ENCODE data around the gene COA3. TPM values are rescaled to one million over a fixed set of nuclear protein-coding genes. Genes with fewer than 3 reads are reported as not detected.

COA3 gene
- total and polyA plus RNA-seq, 2 experiments from 2014 or later, result 81.2 to 138 TPM

GRCh38 chr17:42787266-42787665, 11.2 kb downstream of the COA3 start:
- no peak overlapping the region for H3K4me3 Mint-ChIP-seq
- Histone ChIP-seq H4K20me1 (replicated peaks; ENCODE audit: insufficient read depth) (no peaks in the 10 kb centered on the region), H3K4me3 (no peak overlapping the region), H3F3A (replicated peaks; ENCODE audit: low read depth) (no peaks in the 10 kb centered on the region), H3K4me1 (ENCODE audit: insufficient read depth) (peaks cover 12% of the 10 kb centered on the region; the same call in 1 of the 2 replicates), H3K4me2 (no peak overlapping the region), H3K27ac (ENCODE audit: low read depth) (no peak overlapping the region), H3K9me2 (ENCODE audit: insufficient read depth) (no peaks in the 10 kb centered on the region), H3K79me2 (replicated peaks; ENCODE audit: insufficient read depth) (no peaks in the 10 kb centered on the region), H3K36me3 (ENCODE audit: insufficient read depth) (no peaks in the 10 kb centered on the region), H3K27me3 (ENCODE audit: insufficient read depth) (peaks cover 18% of the 10 kb centered on the region), H2AFZ (no peak overlapping the region)
- H3K27me3 Mint-ChIP-seq (ENCODE audit: insufficient read depth, low read depth, poor library complexity), result peaks cover 24% of the 10 kb centered on the region
- peaks cover 12% of the 10 kb centered on the region for H3K4me1 Mint-ChIP-seq
- TF ChIP-seq STAT1 (IDR thresholded peaks at IDR 0.05; ENCODE audit: unreplicated experiment), result no peak
- ATAC-seq (no peak), DNase-seq (ENCODE audit: low spot score) (no peak)
- no peaks in the 10 kb centered on the region; the same call in 2 of the 3 replicates for H3K36me3 Mint-ChIP-seq (ENCODE audit: low read depth)
- H3K27ac Mint-ChIP-seq, result no peak overlapping the region
- H3K9me3 Mint-ChIP-seq, result no peaks in the 10 kb centered on the region; the same call in 2 of the 3 replicates

- DNase-seq (ENCODE audit: low spot score) (no peak), ATAC-seq (no peak)
- H3K27ac ChIP-seq (ENCODE audit: low read depth), result no peak overlapping the region
- peaks cover 16% of the 10 kb centered on the region for H3K4me1 Mint-ChIP-seq
- no peaks in the 10 kb centered on the region; the same call in 2 of the 3 replicates for H3K36me3 Mint-ChIP-seq (ENCODE audit: low read depth)
- TF ChIP-seq ETS1 (IDR thresholded peaks at IDR 0.05) (no peak), ZNF331 (CRISPR knock-in tag; IDR thresholded peaks at IDR 0.05; ENCODE audit: low read depth) (no peak), EZH2phosphoT487 (IDR thresholded peaks at IDR 0.05; ENCODE audit: unreplicated experiment) (no peak), JUNB (IDR thresholded peaks at IDR 0.05; ENCODE audit: unreplicated experiment) (no peak), REST (IDR thresholded peaks at IDR 0.05; ENCODE audit: unreplicated experiment) (no peak), CTCF (conservative IDR thresholded peaks at IDR 0.05; ENCODE audit: low read depth in 2 of 2) (no peak), STAT1 (IDR thresholded peaks at IDR 0.05; ENCODE audit: unreplicated experiment) (no peak)
- H3K9me3 Mint-ChIP-seq, result no peaks in the 10 kb centered on the region; the same call in 2 of the 3 replicates
- H3K79me2 ChIP-seq (replicated peaks; ENCODE audit: insufficient read depth), result no peaks in the 10 kb centered on the region
- H3K27me3 Mint-ChIP-seq (ENCODE audit: insufficient read depth, low read depth, poor library complexity), result peaks cover 38% of the 10 kb centered on the region
- no peak overlapping the region for H3K4me2 ChIP-seq
- no peak overlapping the region for H3K4me3 Mint-ChIP-seq
- no peak overlapping the region for H3K4me3 ChIP-seq
- no peak overlapping the region for H3K27ac Mint-ChIP-seq
- H3K36me3 ChIP-seq (ENCODE audit: insufficient read depth), result no peaks in the 10 kb centered on the region
- no peaks in the 10 kb centered on the region for H3K9me2 ChIP-seq (ENCODE audit: insufficient read depth)
- H3K27me3 ChIP-seq (ENCODE audit: insufficient read depth), result peaks cover 34% of the 10 kb centered on the region
- H4K20me1 ChIP-seq (replicated peaks; ENCODE audit: insufficient read depth), result no peaks in the 10 kb centered on the region
- H2AFZ ChIP-seq, result no peak overlapping the region
- peaks cover 21% of the 10 kb centered on the region; the same call in 1 of the 2 replicates for H3K4me1 ChIP-seq (ENCODE audit: insufficient read depth)
- H3F3A ChIP-seq (replicated peaks; ENCODE audit: low read depth), result peaks cover 2% of the 10 kb centered on the region; the same call in 1 of the 2 replicates
These were observed 13.5 kb downstream of the COA3 start for GRCh38 chr17:42784811-42785592.

Measured in GM23338 (cell line).